GM20000 (cell line): Measurements from ENCODE around the gene NIN.
A peak's percentile ranks its signal among the peaks of the same experiment; 100 is the strongest.

Experiments
- DNase-seq: peaks from one replicate; pipeline ENCODE4 v3.0.0; 2012; ENCODE audit warnings: low spot score
- TF ChIP-seq, protein P1 (sequence below): IDR thresholded peaks from 2 replicates; pipeline ENCODE4 v1.5.1; 2012; ENCODE audit warnings: mild to moderate bottlenecking, control low read depth; ENCODE audit errors: extremely low read depth, missing control alignments

The NIN gene

DNA sequence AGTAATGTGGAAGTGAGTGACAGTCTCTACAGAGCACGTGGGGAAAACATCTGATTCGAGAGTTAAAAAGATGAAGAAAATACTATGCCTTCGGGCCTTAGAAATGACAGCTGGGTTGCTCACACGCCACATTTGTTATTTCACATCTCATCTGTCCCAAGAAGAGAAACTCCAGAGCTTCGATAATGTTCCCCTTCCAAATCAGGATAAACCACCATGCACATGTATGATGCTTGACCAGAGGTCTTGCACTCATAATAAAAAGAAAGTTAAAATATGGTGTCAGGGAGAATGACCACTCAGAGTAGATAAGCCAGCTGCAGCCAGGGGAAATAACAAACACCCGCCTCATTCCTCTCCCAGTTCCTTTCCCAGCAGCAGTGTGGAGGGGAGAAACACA lies 34.6 kb downstream of the NIN start:
- TF ChIP-seq, protein P1, sequence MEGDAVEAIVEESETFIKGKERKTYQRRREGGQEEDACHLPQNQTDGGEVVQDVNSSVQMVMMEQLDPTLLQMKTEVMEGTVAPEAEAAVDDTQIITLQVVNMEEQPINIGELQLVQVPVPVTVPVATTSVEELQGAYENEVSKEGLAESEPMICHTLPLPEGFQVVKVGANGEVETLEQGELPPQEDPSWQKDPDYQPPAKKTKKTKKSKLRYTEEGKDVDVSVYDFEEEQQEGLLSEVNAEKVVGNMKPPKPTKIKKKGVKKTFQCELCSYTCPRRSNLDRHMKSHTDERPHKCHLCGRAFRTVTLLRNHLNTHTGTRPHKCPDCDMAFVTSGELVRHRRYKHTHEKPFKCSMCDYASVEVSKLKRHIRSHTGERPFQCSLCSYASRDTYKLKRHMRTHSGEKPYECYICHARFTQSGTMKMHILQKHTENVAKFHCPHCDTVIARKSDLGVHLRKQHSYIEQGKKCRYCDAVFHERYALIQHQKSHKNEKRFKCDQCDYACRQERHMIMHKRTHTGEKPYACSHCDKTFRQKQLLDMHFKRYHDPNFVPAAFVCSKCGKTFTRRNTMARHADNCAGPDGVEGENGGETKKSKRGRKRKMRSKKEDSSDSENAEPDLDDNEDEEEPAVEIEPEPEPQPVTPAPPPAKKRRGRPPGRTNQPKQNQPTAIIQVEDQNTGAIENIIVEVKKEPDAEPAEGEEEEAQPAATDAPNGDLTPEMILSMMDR: no peak
- DNase-seq: no peak

DNA sequence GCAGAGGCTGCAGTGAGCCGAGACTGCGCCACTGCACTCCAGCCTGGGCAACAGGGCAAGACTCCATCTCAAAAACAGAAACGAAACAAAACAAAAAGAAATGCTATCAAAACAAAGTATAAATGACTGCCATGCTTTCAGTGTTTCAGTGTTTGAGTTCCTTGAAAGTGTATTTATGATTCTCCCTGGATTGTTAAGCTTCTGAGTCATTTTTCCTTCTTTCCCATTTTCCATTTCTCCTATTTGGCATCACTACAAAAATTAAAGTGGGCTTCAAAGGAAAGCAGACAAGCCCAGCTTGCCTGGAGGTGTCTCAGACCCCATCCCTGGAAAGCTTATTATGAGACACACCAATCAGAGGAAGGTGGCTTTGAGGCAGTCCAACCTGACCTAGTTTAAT lies 35.1 kb downstream of the NIN start:
- TF ChIP-seq, protein P1: no peak
- no peak for DNase-seq

DNA sequence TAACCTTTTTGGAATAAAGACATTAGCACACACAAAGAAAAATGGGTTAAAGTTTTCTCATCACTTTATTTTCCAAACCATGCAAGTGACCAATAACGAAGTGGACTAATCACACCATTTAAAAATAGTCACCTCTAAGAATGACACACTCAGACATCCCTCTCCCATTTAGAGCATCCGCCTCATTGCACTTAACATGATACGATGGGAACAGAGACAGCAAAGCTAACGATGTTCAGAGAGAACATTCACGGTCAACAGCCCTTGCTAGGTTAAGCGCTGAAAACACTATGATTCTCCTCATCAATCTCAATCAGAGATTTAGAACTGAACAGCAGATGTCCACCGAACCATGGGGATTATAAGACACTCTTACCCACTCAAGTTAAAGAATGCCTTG lies 35.8 kb downstream of the NIN start:
- DNase-seq: no peak
- TF ChIP-seq, protein P1: no peak

DNA sequence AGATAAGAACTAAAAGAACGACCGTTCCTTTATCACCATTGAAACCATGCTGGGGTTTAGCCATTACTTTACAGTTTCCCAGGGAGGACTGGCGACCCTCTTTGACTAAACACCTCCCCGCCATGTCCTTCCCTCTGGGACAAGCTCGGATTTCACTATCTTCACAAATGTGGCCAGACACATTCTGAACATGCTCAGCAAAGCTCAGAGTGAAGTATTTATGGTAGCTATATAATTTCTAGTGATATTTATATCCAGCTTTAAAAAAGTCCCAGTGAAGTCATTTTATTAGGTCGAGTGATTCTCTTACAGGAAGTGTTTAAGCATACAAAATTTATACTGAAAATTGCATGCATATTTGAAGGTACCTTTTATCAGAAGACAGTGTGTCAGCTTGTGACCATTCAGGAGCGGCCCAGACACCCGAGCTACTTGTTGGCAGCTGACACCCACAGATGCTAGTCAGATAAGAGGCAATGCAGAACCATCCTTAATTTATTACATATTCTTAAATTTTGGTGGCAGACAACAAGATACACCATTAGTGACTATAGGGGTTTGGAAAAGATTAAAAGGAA lies 36.8 kb downstream of the NIN start:
- TF ChIP-seq, protein P1: no peak
- no peak for DNase-seq

DNA sequence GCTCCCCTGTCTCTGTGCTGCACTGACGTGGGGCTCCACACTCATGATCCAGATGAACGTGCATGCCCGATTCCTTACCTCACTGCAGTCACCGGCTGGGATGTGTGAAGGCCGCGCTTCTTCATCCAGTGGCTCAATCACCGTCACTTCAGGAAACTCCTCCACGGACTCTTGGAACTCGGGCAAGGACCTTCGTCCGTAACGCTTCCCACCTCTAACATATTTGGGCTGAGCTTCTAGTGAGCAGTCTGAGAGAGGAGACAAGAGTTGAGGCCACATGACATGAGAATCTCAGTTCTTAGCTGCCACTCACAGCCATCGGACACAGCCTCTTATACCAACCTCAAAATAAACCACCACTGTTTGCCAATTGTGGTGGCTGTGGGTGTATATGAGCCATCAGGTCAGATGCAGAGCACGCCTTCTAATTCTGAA lies 38.3 kb downstream of the NIN start:
- DNase-seq: no peak
- TF ChIP-seq, protein P1: no peak

DNA sequence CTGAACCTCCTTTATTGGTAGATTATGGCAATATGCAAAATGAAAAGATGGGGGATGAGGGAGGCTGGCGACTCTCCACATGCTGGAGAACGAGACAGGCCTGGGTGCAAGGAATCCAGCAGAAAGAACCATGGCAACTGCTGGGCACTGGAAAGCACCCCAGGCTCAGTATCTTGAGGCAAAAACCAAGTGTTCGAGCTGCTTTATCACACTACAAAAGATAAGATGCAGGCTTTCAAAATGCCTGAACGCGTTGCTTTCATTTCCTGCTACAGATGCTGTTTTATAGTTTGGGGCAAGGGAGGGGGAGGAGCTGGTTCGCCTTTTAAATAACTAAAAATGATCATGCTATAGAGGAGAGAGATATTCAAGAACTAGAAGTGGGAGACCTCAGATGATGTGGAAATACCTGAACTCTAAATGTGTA lies 38.9 kb downstream of the NIN start:
- DNase-seq: no peak

DNA sequence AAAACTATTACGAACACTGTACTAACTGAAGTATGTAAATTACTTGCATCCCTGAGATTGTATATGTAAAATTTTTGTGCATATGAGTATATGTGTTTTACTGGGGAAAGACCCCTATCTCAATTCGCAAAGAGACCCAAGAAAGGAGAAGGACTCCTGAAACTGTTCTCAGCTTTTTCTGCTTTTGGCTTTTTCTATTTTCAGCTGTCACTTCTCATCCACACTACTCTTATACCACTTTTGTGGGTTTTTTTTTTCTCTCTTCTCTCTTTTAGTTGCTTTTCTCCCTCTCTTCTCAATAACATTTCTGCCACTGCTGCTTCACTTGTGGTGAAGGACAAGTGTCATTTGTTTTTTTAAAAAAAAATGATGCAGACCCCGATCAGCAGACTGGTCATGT lies 39.8 kb downstream of the NIN start:
- DNase-seq: peak; percentile 61
- TF ChIP-seq, protein P1: no peak

More for the DNA sequence above, 38.9 kb downstream of the NIN start:
- TF ChIP-seq, protein P1: no peak
